HepG2 (cell line): Measurements from ENCODE around the gene PCIF1. TPM values are rescaled to one million over a fixed set of nuclear protein-coding genes. Genes with fewer than 3 reads are reported as not detected.

Experiments
- ATAC-seq: fragments of 200-7000 bp; cut with Tn5 transposase; 3 replicates; pipeline ENCODE4 v1.9.1; 2020; ENCODE audit warnings: mild to moderate bottlenecking, moderate library complexity
- BruUV-seq: library from RNA; stranded (reverse); fragments of 400-500 nt; replicated peaks from 2 replicates; lab custom pipeline; 2021; lab: Mats Ljungman, UMichigan
- CTCF ChIA-PET: fragments of 300-600 bp; formaldehyde crosslinking; extraction: SDS; loops from one replicate; lab custom pipeline; 2021; ENCODE audit warnings: low total read pairs, inconsistent platforms, low intra/inter-chr PET ratio; lab: Yijun Ruan, JAX
- POLR2A ChIA-PET: fragments of 350-600 bp; sonication (Branson Sonifier 250); formaldehyde crosslinking; loops from one replicate; lab custom pipeline; 2020; ENCODE audit warnings: antibody characterized with exemption, inconsistent platforms; lab: Yijun Ruan, JAX
- DNase-seq: peaks from one replicate; pipeline ENCODE4 v3.0.0-alpha.2; 2015; ENCODE audit warnings: low spot score
- FAIRE-seq: peaks from 3 replicates; lab custom pipeline; 2011; peaks lifted over from hg19 to GRCh38; lab: Jason Lieb, UNC
- H2AFZ ChIP-seq: one replicate; pipeline ENCODE4 v1.6.1; 2011; ENCODE audit warnings: low read length, inconsistent platforms
- H3K27ac ChIP-seq: fragments of 300-600 bp; 3 replicates; pipeline ENCODE4 v1.8.0; 2011; ENCODE audit warnings: mixed run types, mild to moderate bottlenecking, mixed read lengths, low read length, inconsistent platforms; ENCODE audit not compliant: insufficient read depth; ENCODE audit errors: extremely low read length
- H3K27me3 ChIP-seq, 2 experiments: fragments of 200-600 bp in 1 of 2; 2 replicates in 1 of 2; 3 replicates in 1 of 2; pipeline versions ENCODE4 v1.6.0 to v1.8.0; 2011; ENCODE audit warnings: low read length in 2 of 2, mild to moderate bottlenecking in 2 of 2, moderate library complexity in 2 of 2, inconsistent platforms in 1 of 2; ENCODE audit not compliant: insufficient read depth in 2 of 2, control insufficient read depth in 1 of 2
- H3K36me3 ChIP-seq, 2 experiments: fragments of 200-600 bp in 1 of 2; replicated peaks in 1 of 2; 2 replicates in 1 of 2; 3 replicates in 1 of 2; pipeline versions ENCODE4 v1.5.1 to v1.8.0; 2011; ENCODE audit warnings: low read length in 2 of 2, inconsistent platforms in 1 of 2; ENCODE audit not compliant: insufficient read depth in 2 of 2, control insufficient read depth in 1 of 2
- H3K4me1 ChIP-seq: 2 replicates; pipeline ENCODE4 v1.5.1; 2012; ENCODE audit warnings: low read length, inconsistent platforms; ENCODE audit not compliant: insufficient read depth
- H3K4me2 ChIP-seq: 2 replicates; pipeline ENCODE4 v1.6.0; 2011; ENCODE audit warnings: low read depth, low read length, inconsistent platforms
- H3K4me3 ChIP-seq, 3 experiments: fragments of 200-600 bp in 1 of 3; sonication (generic), shearing (Covaris generic) in 1 of 3; replicated peaks in 1 of 3; 2 replicates each; pipeline ENCODE4 v1.5.1; 2011 to 2016; ENCODE audit warnings: low read length in 3 of 3, inconsistent platforms in 2 of 3, low read depth in 2 of 3, mild to moderate bottlenecking in 2 of 3, control low read depth in 1 of 3, mixed read lengths in 1 of 3; ENCODE audit not compliant: insufficient read depth in 1 of 3
- H3K79me2 ChIP-seq: one replicate; pipeline ENCODE4 v1.6.1; 2011; ENCODE audit warnings: low read length, inconsistent platforms; ENCODE audit not compliant: insufficient read depth
- H3K9ac ChIP-seq: 2 replicates; pipeline ENCODE4 v1.6.0; 2011; ENCODE audit warnings: mild to moderate bottlenecking, low read depth, low read length, inconsistent platforms; ENCODE audit not compliant: insufficient read depth
- H3K9me3 ChIP-seq: 2 replicates; pipeline ENCODE4 v1.5.1; 2012; ENCODE audit warnings: mild to moderate bottlenecking, low read length
- H4K20me1 ChIP-seq: 2 replicates; pipeline ENCODE4 v1.6.0; 2011; ENCODE audit warnings: inconsistent platforms, mild to moderate bottlenecking, low read length, moderate library complexity; ENCODE audit not compliant: insufficient read depth
- AGO1 ChIP-seq: fragments of 200-400 bp; formaldehyde crosslinking; IDR thresholded peaks from 2 replicates; pipeline ENCODE4 v1.6.1; 2017; ENCODE audit warnings: mild to moderate bottlenecking, low read depth, low read length, moderate library complexity; ENCODE audit not compliant: poor library complexity, severe bottlenecking
- AGO2 ChIP-seq: fragments of 200-400 bp; formaldehyde crosslinking; optimal IDR thresholded peaks from 2 replicates; pipeline ENCODE3; 2017; ENCODE audit warnings: mild to moderate bottlenecking, low read depth, low read length, moderate library complexity
- POLR2A ChIP-seq, 2 experiments: IDR thresholded peaks; 2 replicates each; pipeline ENCODE4 v1.6.1; 2011; ENCODE audit warnings: low read depth in 2 of 2, low read length in 2 of 2, mild to moderate bottlenecking in 1 of 2, moderate library complexity in 1 of 2; ENCODE audit not compliant: insufficient read depth in 1 of 2
- POLR2G ChIP-seq: fragments of 200-400 bp; formaldehyde crosslinking; IDR thresholded peaks from 2 replicates; pipeline ENCODE4 v1.6.1; 2018; ENCODE audit warnings: mild to moderate bottlenecking, low read depth, low read length, moderate library complexity
- YY1 ChIP-seq: IDR thresholded peaks from 2 replicates; pipeline ENCODE4 v1.6.1; 2011; ENCODE audit warnings: low read length, low read depth, moderate library complexity, mild to moderate bottlenecking; ENCODE audit not compliant: insufficient read depth, insufficient replicate concordance
- ZBTB38 ChIP-seq: sonication (generic); formaldehyde crosslinking; IDR thresholded peaks from 2 replicates; pipeline ENCODE4 v1.5.1; 2020; ENCODE audit warnings: mild to moderate bottlenecking, missing genetic modification reagents
- ZNF619 ChIP-seq: sonication (generic); formaldehyde crosslinking; IDR thresholded peaks from 2 replicates; pipeline ENCODE4 v1.4.0; 2020; ENCODE audit warnings: mild to moderate bottlenecking, missing genetic modification reagents
- ZNF768 ChIP-seq: sonication (generic); formaldehyde crosslinking; IDR thresholded peaks from 2 replicates; pipeline ENCODE4 v1.4.0; 2020; ENCODE audit warnings: missing genetic modification reagents
- WGBS: methylation state at CpG from one replicate; pipeline ENCODE4 v1.1.6; 2017; ENCODE audit warnings: low lambda C conversion rate; 5-methylcytosine and 5-hydroxymethylcytosine counted together
- in situ Hi-C: cut with HindIII; loops from 2 replicates; pipeline ENCODE4 v1.10.0; 2017; ENCODE audit warnings: low pct_unique_long_range_greater_than_20kb; ENCODE audit not compliant: extremely low pct_ligation_motif_present
- intact Hi-C: fragments of 100-400 bp; cut with micrococcal nuclease; formaldehyde crosslinking; loops from one replicate; pipeline ENCODE4 v1.10.0; 2022; ENCODE audit not compliant: unreplicated experiment
- polyA plus RNA-seq, 8 experiments: library from polyadenylated mRNA; depleted of rRNA in 3 of 8; stranded (reverse) in 7 of 8; unstranded in 1 of 8; fragments of >200 nt; fragmentation: Illumina TruSeq in 4 of 8; extraction: Trizol in 4 of 8; gene quantifications; 2 replicates each; pipeline versions ENCODE4 v1.2.1 to v1.2.3, GENCODE V29; 2011 to 2016; ENCODE audit warnings: low read depth in 4 of 8, missing spikeins in 1 of 8, mixed read lengths in 1 of 8; ENCODE audit not compliant: insufficient read depth in 1 of 8
- total RNA-seq, 5 experiments: library from RNA; depleted of rRNA; stranded (reverse); fragments of >200 nt; fragmentation: Illumina TruSeq; extraction: Trizol; gene quantifications; 2 replicates each; pipeline ENCODE4 v1.2.3, GENCODE V29; 2016; ENCODE audit warnings: low read depth in 1 of 5
- TF ChIP-seq, protein P1 (sequence below): sonication (generic); formaldehyde crosslinking; IDR thresholded peaks from 2 replicates; pipeline ENCODE4 v1.9.0; 2022; ENCODE audit warnings: low read depth, missing genetic modification reagents

PCIF1 gene
- total and polyA plus RNA-seq, 2 of the 13 experiments (the other 11 are each of a cell fraction or from before 2014, with no cell fraction given): 20.9 to 24.4 TPM

DNA sequence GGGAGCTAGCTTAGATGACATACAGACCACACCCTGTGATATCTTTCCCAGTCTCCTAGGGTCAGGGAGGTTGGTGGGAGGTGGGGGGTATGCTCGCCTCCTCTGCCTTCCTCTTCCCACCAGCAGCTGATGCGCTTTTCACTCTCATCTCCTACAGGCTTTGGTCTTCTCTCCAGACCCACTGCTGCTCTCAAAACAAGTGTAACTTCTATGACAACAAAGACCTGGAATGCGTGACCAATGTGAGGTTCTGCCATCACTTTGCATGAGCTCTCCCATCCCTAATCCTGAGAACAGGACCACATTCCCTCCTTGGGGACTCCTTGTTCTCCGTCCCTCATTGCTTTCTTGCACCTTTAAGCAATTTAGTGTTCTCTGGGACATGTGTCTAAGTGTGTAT lies 40.7 kb upstream of the PCIF1 start:
- H3K4me1 ChIP-seq: peaks cover 36% of the 10 kb centered on the region
- POLR2A ChIA-PET: interaction anchor here (0.7 to 8.1 kb wide), 6 partner anchors 12 to 601 kb away, joined by 3 to 164 read pairs (median 87); partner anchors contain the start of genes PLTP and ZSWIM1
- CTCF ChIA-PET: no interaction called here
- no peak overlapping the region for H3K4me2 ChIP-seq
- in situ Hi-C loops: loop anchor here (5.0 kb wide), 2 partner anchors 38 to 68 kb away; partner anchors contain the start of gene PCIF1
- FAIRE-seq (no peak), DNase-seq (no peak)
- TF ChIP-seq, protein P1, sequence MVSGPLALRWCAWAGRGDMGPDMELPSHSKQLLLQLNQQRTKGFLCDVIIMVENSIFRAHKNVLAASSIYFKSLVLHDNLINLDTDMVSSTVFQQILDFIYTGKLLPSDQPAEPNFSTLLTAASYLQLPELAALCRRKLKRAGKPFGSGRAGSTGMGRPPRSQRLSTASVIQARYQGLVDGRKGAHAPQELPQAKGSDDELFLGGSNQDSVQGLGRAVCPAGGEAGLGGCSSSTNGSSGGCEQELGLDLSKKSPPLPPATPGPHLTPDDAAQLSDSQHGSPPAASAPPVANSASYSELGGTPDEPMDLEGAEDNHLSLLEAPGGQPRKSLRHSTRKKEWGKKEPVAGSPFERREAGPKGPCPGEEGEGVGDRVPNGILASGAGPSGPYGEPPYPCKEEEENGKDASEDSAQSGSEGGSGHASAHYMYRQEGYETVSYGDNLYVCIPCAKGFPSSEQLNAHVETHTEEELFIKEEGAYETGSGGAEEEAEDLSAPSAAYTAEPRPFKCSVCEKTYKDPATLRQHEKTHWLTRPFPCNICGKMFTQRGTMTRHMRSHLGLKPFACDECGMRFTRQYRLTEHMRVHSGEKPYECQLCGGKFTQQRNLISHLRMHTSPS (CRISPR knock-in tag): no peak
- 0 out of 2 replicates have a peak, but pooled peaks have one; percentile 1 for TF ChIP-seq POLR2G
- TF ChIP-seq, all 625 proteins: peak for 1
- Histone ChIP-seq H3K36me3 (peaks cover 44 to 62% of the 10 kb centered on the region in 2 experiments), H3K79me2 (peaks cover 32% of the 10 kb centered on the region), H4K20me1 (no peaks in the 10 kb centered on the region), H3K4me3 (no peak overlapping the region), H3K27me3 (no peaks in the 10 kb centered on the region), H3K9ac (no peak overlapping the region), H2AFZ (no peak overlapping the region), H3K9me3 (no peaks in the 10 kb centered on the region), H3K27ac (no peak overlapping the region)
- WGBS: 97% methylated on average over 4 of the region's 4 CpGs
- no peak for ATAC-seq
- BruUV-seq: no TSS peak
- intact Hi-C loops: no loop called here

DNA sequence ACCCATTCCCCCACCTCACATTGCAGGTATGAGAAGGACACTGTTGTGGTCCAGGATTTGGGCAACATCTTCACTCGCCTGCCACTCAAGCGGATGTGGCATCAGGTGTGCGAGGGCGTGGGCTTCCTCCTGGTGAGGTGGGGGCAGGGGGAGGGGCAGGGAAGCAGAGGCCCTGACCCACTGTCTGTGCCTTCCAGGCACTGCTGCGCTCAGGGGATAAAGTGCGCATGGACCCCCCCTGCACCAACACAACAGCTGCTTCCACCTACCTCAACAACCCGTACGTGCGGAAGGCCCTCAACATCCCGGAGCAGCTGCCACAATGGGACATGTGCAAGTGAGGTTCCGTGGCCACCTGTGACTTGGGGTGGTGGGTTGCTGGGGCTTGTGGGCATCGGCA lies 39.7 kb upstream of the PCIF1 start:
- intact Hi-C loops: no loop called here
- no peak overlapping the region for H3K9ac ChIP-seq
- no peak for DNase-seq
- no peak overlapping the region for H3K4me2 ChIP-seq
- no peaks in the 10 kb centered on the region for H4K20me1 ChIP-seq
- no peak overlapping the region for H3K27ac ChIP-seq
- peaks cover 23% of the 10 kb centered on the region for H3K79me2 ChIP-seq
- no peak for FAIRE-seq
- H3K4me1 ChIP-seq: peaks cover 26% of the 10 kb centered on the region
- no peaks in the 10 kb centered on the region for H3K27me3 ChIP-seq
- H3K4me3 ChIP-seq: no peak overlapping the region
- no TSS peak for BruUV-seq
- in situ Hi-C loops: loop anchor here (5.0 kb wide), 2 partner anchors 38 to 68 kb away; partner anchors contain the start of gene PCIF1
- ChIA-PET CTCF (no interaction called here), POLR2A (interaction anchor here (7.3 to 8.1 kb wide), 3 partner anchors 13 to 32 kb away, joined by 74 to 164 read pairs (median 100); partner anchors contain the start of gene PLTP)
- H3K9me3 ChIP-seq: no peaks in the 10 kb centered on the region
- H3K36me3 ChIP-seq: peaks cover 51 to 63% of the 10 kb centered on the region in 2 experiments
- TF ChIP-seq AGO2: peak; percentile 93
- no peak for TF ChIP-seq ZBTB38
- no peak for TF ChIP-seq YY1
- TF ChIP-seq POLR2A (IDR thresholded peaks at IDR 0.05; ENCODE audit: insufficient read depth in 1 of 2, low read depth in 2 of 2, low read length in 2 of 2): peak; percentile 20 to 45; a peak in 1 of 4 replicates
- no peak for TF ChIP-seq ZNF619 (CRISPR knock-in tag)
- 0 out of 2 replicates have a peak, but pooled peaks have one; percentile 10 for TF ChIP-seq ZNF768 (CRISPR knock-in tag)
- peak; percentile 44 for TF ChIP-seq AGO1
- TF ChIP-seq, all 625 proteins: peak for 4
- no peak for ATAC-seq
- WGBS: 77% methylated on average over 6 of the region's 12 CpGs
- no peak overlapping the region for H2AFZ ChIP-seq
